ENCODE results near the gene HIVEP3.

HIVEP3 gene

GRCh38 chr1:41670217-41670957 lies 248.3 kb downstream of the HIVEP3 start:
- H3K27ac Mint-ChIP-seq (ENCODE audit: low read depth), result no peak overlapping the region
- ATAC-seq (replicated peaks; ENCODE audit: extremely low read depth, poor library complexity, severe bottlenecking) (no peak), DNase-seq (ENCODE audit: low spot score in 2 of 2) (no peak)
- H3K27me3 Mint-ChIP-seq, result no peaks in the 10 kb centered on the region
- no peaks in the 10 kb centered on the region for H3K36me3 Mint-ChIP-seq (ENCODE audit: insufficient read depth)
- H3K4me3 Mint-ChIP-seq, result no peak overlapping the region
- H3K4me1 Mint-ChIP-seq, result peaks cover 85% of the 10 kb centered on the region
- no peaks in the 10 kb centered on the region for H3K9me3 Mint-ChIP-seq

DNA sequence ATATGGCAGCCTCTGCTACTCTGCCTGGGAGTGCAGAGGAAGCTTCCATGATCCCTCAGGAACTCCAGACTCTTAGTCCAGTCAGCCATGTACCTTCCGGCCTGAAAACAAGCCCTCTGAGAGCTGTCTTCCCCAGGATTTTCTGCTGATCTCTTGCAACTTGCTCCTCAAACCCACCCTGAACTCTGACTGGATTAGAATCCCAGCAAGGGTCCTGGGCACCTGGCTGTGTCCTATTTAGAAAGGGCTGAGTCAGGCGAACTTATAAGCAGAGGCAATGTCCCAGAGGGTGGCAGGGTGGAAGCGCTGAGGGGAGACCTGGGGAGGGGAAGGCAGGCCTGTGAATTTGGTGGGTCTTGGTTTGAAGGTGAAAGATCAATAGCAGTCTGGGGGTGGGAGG lies 249.8 kb downstream of the HIVEP3 start:
- ATAC-seq (replicated peaks; ENCODE audit: extremely low read depth, poor library complexity, severe bottlenecking), result no peak
- Mint-ChIP-seq H3K9me3 (no peaks in the 10 kb centered on the region), H3K27me3 (no peaks in the 10 kb centered on the region), H3K36me3 (ENCODE audit: insufficient read depth) (peaks cover 2% of the 10 kb centered on the region), H3K27ac (ENCODE audit: low read depth) (no peak overlapping the region), H3K4me1 (peaks cover 82% of the 10 kb centered on the region), H3K4me3 (no peak overlapping the region)
- DNase-seq (ENCODE audit: low spot score in 2 of 2), result no peak

- ATAC-seq (replicated peaks; ENCODE audit: extremely low read depth, poor library complexity, severe bottlenecking), result no peak
- peaks cover 77% of the 10 kb centered on the region for H3K4me1 Mint-ChIP-seq
Measured at GRCh38 chr1:41668054-41668660, 250.6 kb downstream of the HIVEP3 start.

DNA sequence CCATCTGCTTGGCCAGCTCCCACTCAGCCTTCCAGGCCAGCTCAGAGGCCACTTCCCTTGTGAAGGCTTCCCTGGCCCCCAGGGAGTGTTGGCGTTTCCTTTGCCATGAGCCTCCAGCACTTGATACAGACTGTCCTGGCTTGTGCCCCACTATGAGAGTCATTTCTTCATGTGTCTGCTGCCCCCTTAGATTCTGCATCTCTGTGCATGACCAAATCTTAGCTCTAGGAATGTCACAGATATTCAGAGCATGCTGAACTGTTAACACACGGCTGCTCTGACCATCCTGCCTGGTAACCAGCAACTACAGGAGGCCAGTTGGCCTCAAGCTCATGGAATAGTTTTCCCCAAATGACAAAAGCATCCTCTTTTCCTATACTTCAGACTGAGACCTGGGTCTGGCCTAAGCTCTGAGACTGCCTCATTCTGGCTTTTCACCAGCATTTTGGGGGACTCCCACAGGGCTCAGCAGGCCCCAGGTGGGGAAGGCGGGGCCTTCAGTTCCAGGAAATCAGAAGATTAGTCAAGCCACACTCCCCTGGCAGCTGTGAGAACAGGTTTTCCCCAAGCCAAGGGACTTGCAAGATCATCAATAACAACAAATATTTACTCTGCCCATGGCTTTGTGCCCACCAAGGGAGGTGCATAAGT lies 251.6 kb downstream of the HIVEP3 start:
- no peaks in the 10 kb centered on the region for H3K27me3 Mint-ChIP-seq
- H3K36me3 Mint-ChIP-seq (ENCODE audit: insufficient read depth), result peaks cover 2% of the 10 kb centered on the region
- DNase-seq (ENCODE audit: low spot score in 2 of 2), result peak in 1 of 2 donors; percentile 20
- peak overlapping the region; percentile 76 for H3K27ac Mint-ChIP-seq (ENCODE audit: low read depth)
- peaks cover 67% of the 10 kb centered on the region for H3K4me1 Mint-ChIP-seq
- peak; percentile 60 for ATAC-seq (replicated peaks; ENCODE audit: extremely low read depth, poor library complexity, severe bottlenecking)
- H3K4me3 Mint-ChIP-seq, result peak overlapping the region; percentile 2
- H3K9me3 Mint-ChIP-seq, result no peaks in the 10 kb centered on the region

More at GRCh38 chr1:41668054-41668660, 250.6 kb downstream of the HIVEP3 start:
- Mint-ChIP-seq H3K9me3 (no peaks in the 10 kb centered on the region), H3K4me3 (no peak overlapping the region), H3K27ac (ENCODE audit: low read depth) (no peak overlapping the region), H3K27me3 (no peaks in the 10 kb centered on the region), H3K36me3 (ENCODE audit: insufficient read depth) (peaks cover 2% of the 10 kb centered on the region)
- DNase-seq (ENCODE audit: low spot score in 2 of 2), result no peak

- DNase-seq (ENCODE audit: low spot score in 2 of 2), result no peak
- Mint-ChIP-seq H3K9me3 (no peaks in the 10 kb centered on the region), H3K4me3 (peak overlapping the region; percentile 2), H3K27ac (ENCODE audit: low read depth) (peak overlapping the region; percentile 76), H3K4me1 (peaks cover 64% of the 10 kb centered on the region), H3K36me3 (ENCODE audit: insufficient read depth) (peaks cover 4% of the 10 kb centered on the region), H3K27me3 (no peaks in the 10 kb centered on the region)
- no peak for ATAC-seq (replicated peaks; ENCODE audit: extremely low read depth, poor library complexity, severe bottlenecking)
Measured at GRCh38 chr1:41665962-41666917, 252.5 kb downstream of the HIVEP3 start.

GRCh38 chr1:41664861-41665640 lies 253.7 kb downstream of the HIVEP3 start:
- Mint-ChIP-seq H3K4me3 (no peak overlapping the region), H3K9me3 (no peaks in the 10 kb centered on the region), H3K4me1 (peaks cover 67% of the 10 kb centered on the region), H3K27me3 (no peaks in the 10 kb centered on the region), H3K27ac (ENCODE audit: low read depth) (peak overlapping the region; percentile 8), H3K36me3 (ENCODE audit: insufficient read depth) (peaks cover 4% of the 10 kb centered on the region)
- DNase-seq (ENCODE audit: low spot score in 2 of 2), result no peak
- no peak for ATAC-seq (replicated peaks; ENCODE audit: extremely low read depth, poor library complexity, severe bottlenecking)

- H3K36me3 Mint-ChIP-seq (ENCODE audit: insufficient read depth), result peaks cover 4% of the 10 kb centered on the region
- peaks cover 74% of the 10 kb centered on the region for H3K4me1 Mint-ChIP-seq
- no peak for ATAC-seq (replicated peaks; ENCODE audit: extremely low read depth, poor library complexity, severe bottlenecking)
- no peaks in the 10 kb centered on the region for H3K27me3 Mint-ChIP-seq
- no peaks in the 10 kb centered on the region for H3K9me3 Mint-ChIP-seq
- H3K27ac Mint-ChIP-seq (ENCODE audit: low read depth), result peak overlapping the region; percentile 8
- DNase-seq (ENCODE audit: low spot score in 2 of 2), result no peak
- H3K4me3 Mint-ChIP-seq, result peak overlapping the region; percentile 33
Measured at GRCh38 chr1:41663671-41664400, 254.9 kb downstream of the HIVEP3 start.

GRCh38 chr1:41662765-41663437 lies 255.8 kb downstream of the HIVEP3 start:
- DNase-seq (ENCODE audit: low spot score in 2 of 2) (no peak), ATAC-seq (replicated peaks; ENCODE audit: extremely low read depth, poor library complexity, severe bottlenecking) (no peak)
- H3K36me3 Mint-ChIP-seq (ENCODE audit: insufficient read depth), result peaks cover 4% of the 10 kb centered on the region
- H3K4me1 Mint-ChIP-seq, result peaks cover 73% of the 10 kb centered on the region
- H3K9me3 Mint-ChIP-seq, result no peaks in the 10 kb centered on the region
- peak overlapping the region; percentile 64 for H3K27ac Mint-ChIP-seq (ENCODE audit: low read depth)
- peak overlapping the region; percentile 47 for H3K4me3 Mint-ChIP-seq
- no peaks in the 10 kb centered on the region for H3K27me3 Mint-ChIP-seq

- Mint-ChIP-seq H3K4me1 (peaks cover 73% of the 10 kb centered on the region), H3K4me3 (peak overlapping the region; percentile 93), H3K9me3 (no peaks in the 10 kb centered on the region), H3K27ac (ENCODE audit: low read depth) (no peak overlapping the region), H3K27me3 (no peaks in the 10 kb centered on the region), H3K36me3 (ENCODE audit: insufficient read depth) (peaks cover 4% of the 10 kb centered on the region)
- ATAC-seq (replicated peaks; ENCODE audit: extremely low read depth, poor library complexity, severe bottlenecking) (peak; percentile 86), DNase-seq (ENCODE audit: low spot score in 2 of 2) (peak; percentile 28 to 63)
Measured at GRCh38 chr1:41662061-41662764, 256.5 kb downstream of the HIVEP3 start.

- H3K27ac Mint-ChIP-seq (ENCODE audit: low read depth), result peak overlapping the region; percentile 91
- no peaks in the 10 kb centered on the region for H3K27me3 Mint-ChIP-seq
- peak; percentile 13 for ATAC-seq (replicated peaks; ENCODE audit: extremely low read depth, poor library complexity, severe bottlenecking)
- peaks cover 71% of the 10 kb centered on the region for H3K4me1 Mint-ChIP-seq
- no peaks in the 10 kb centered on the region for H3K9me3 Mint-ChIP-seq
- H3K4me3 Mint-ChIP-seq, result peak overlapping the region; percentile 93
- no peak for DNase-seq (ENCODE audit: low spot score in 2 of 2)
- H3K36me3 Mint-ChIP-seq (ENCODE audit: insufficient read depth), result peaks cover 6% of the 10 kb centered on the region
Measured at GRCh38 chr1:41661428-41662060, 257.2 kb downstream of the HIVEP3 start.

Measured in central memory CD8-positive, alpha-beta T cell (primary cell).